GM23338 (cell line): ENCODE results near the gene GGTLC2.
"Not testable (repeated sequence)": the region's sequence is repeated elsewhere in the genome, so short reads cannot be mapped to it uniquely, and the experiment has no call there.

Experiments used
- CREB1 ChIP-seq: fragments of 250-450 bp; sonication (Bioruptor Pico); IDR thresholded peaks from 2 replicates; pipeline ENCODE4 v1.5.0; 2020; ENCODE audit warnings: low read depth, mild to moderate bottlenecking, moderate library complexity
- EZH2 ChIP-seq: fragments of 200-600 bp; sonication (generic); IDR thresholded peaks from one replicate; pipeline ENCODE4 v1.8.0; 2017; ENCODE audit warnings: antibody characterized with exemption, mild to moderate bottlenecking, low read depth; ENCODE audit not compliant: unreplicated experiment
- EZH2phosphoT487 ChIP-seq: fragments of 200-600 bp; sonication (generic); IDR thresholded peaks from one replicate; pipeline ENCODE4 v1.8.1; 2018; ENCODE audit warnings: antibody characterized with exemption; ENCODE audit not compliant: unreplicated experiment
- JUNB ChIP-seq: IDR thresholded peaks from one replicate; pipeline ENCODE4 v1.6.1; 2016; ENCODE audit warnings: antibody characterized with exemption; ENCODE audit not compliant: unreplicated experiment
- POLR2AphosphoS5 ChIP-seq: IDR thresholded peaks from 2 replicates; pipeline ENCODE4 v1.6.1; 2016; ENCODE audit warnings: antibody characterized with exemption, low read depth
- STAT1 ChIP-seq: IDR thresholded peaks from one replicate; pipeline ENCODE4 v1.6.1; 2016; ENCODE audit warnings: antibody characterized with exemption; ENCODE audit not compliant: unreplicated experiment
- TF ChIP-seq, protein P1 (sequence below), 2 experiments: fragments of 200-600 bp in 1 of 2; sonication (generic) in 1 of 2; conservative IDR thresholded peaks; 2 replicates each; pipeline versions ENCODE4 v1.5.1 to v1.6.1; 2016 to 2017; ENCODE audit warnings: antibody characterized with exemption in 2 of 2, low read depth in 2 of 2, mild to moderate bottlenecking in 2 of 2, moderate library complexity in 1 of 2
- TF ChIP-seq, protein P2 (sequence below): IDR thresholded peaks from one replicate; pipeline ENCODE4 v1.6.1; 2018; ENCODE audit warnings: antibody characterized with exemption; ENCODE audit not compliant: unreplicated experiment

DNA sequence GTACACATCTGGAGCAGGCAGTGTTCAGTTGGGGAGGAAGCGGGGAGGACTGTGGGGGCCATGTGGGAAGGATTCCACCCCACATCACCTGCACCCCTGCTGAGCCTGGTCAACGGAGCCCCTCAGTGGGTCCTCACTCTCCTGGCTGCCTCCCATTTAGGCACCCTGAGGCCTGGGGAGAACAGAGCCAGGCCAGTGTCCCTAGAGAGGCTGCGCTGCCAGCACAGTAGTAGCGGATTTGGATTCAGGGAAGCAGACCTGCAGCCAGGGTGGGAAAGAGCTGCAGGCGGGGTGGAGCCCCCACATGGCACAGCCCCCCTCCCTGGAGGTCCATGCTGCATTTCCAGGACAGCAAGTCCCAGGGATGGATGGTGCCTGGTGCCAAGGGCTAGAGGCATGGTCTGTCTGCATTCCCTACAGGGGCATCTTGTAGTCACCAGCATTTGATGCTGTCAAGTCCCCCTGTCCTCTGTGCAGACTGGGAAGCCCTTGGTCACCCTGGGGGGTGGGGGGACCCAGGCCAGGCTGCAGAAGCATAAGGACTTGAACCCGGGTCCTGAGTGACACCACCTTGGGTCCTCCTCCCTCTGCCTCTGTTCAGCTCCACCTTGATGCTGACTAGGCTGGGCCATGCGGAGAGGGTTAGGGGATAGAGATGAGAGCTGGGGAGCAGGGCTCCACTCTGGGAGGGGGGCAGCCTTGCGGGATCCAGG is 6.5 kb downstream of the GGTLC2 start:
- TF ChIP-seq, protein P1, sequence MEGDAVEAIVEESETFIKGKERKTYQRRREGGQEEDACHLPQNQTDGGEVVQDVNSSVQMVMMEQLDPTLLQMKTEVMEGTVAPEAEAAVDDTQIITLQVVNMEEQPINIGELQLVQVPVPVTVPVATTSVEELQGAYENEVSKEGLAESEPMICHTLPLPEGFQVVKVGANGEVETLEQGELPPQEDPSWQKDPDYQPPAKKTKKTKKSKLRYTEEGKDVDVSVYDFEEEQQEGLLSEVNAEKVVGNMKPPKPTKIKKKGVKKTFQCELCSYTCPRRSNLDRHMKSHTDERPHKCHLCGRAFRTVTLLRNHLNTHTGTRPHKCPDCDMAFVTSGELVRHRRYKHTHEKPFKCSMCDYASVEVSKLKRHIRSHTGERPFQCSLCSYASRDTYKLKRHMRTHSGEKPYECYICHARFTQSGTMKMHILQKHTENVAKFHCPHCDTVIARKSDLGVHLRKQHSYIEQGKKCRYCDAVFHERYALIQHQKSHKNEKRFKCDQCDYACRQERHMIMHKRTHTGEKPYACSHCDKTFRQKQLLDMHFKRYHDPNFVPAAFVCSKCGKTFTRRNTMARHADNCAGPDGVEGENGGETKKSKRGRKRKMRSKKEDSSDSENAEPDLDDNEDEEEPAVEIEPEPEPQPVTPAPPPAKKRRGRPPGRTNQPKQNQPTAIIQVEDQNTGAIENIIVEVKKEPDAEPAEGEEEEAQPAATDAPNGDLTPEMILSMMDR (conservative IDR thresholded peaks at IDR 0.05; ENCODE audit: low read depth in 2 of 2), result not testable (repeated sequence)
- not testable (repeated sequence) for TF ChIP-seq EZH2phosphoT487; POLR2AphosphoS5; EZH2; STAT1; CREB1 (CRISPR knock-in tag); JUNB
- TF ChIP-seq, protein P2, sequence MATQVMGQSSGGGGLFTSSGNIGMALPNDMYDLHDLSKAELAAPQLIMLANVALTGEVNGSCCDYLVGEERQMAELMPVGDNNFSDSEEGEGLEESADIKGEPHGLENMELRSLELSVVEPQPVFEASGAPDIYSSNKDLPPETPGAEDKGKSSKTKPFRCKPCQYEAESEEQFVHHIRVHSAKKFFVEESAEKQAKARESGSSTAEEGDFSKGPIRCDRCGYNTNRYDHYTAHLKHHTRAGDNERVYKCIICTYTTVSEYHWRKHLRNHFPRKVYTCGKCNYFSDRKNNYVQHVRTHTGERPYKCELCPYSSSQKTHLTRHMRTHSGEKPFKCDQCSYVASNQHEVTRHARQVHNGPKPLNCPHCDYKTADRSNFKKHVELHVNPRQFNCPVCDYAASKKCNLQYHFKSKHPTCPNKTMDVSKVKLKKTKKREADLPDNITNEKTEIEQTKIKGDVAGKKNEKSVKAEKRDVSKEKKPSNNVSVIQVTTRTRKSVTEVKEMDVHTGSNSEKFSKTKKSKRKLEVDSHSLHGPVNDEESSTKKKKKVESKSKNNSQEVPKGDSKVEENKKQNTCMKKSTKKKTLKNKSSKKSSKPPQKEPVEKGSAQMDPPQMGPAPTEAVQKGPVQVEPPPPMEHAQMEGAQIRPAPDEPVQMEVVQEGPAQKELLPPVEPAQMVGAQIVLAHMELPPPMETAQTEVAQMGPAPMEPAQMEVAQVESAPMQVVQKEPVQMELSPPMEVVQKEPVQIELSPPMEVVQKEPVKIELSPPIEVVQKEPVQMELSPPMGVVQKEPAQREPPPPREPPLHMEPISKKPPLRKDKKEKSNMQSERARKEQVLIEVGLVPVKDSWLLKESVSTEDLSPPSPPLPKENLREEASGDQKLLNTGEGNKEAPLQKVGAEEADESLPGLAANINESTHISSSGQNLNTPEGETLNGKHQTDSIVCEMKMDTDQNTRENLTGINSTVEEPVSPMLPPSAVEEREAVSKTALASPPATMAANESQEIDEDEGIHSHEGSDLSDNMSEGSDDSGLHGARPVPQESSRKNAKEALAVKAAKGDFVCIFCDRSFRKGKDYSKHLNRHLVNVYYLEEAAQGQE, result not testable (repeated sequence)
